ENCODE data around the gene NHEJ1.

DNA sequence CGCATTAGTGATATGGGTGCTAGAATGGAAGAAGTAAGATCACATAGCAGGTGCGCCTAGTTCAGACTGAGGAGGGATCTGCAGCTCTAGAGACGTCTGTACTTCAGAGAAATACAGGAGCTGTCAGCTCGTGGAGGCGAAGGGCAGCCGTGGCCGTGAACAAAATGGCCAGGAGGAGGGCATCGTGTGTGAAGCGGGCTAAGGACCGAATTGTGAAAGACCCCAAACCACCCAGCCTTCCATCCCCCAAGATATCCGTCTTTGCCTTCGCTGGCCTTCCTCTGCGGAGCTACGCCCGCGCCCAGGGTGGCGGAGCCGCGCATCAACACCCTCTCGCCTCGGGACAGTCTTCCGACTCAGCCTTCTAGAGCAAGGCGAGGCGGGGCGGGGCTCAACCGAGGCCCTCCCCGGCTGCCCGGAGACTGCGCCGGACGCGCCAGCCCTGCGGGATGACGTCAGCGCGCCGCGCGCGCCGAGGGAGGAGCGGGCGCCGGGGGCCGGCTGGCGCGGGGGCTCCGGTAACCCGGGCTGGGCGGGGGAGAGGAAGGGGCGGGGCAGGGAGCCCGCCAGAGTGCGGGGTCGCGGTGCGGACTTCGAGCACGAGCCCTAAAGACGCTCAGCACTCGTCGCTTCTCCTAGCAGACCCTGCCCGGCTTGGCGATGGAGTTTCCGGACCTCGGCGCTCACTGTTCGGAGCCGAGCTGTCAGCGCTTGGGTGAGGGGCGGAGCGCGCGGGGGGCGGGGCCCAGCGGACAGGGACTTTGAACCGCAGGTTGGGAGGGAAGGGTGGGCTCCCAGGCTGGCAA lies 45.9 kb upstream of the NHEJ1 start, which contains the start of gene ZFAND2B:
- TF ChIP-seq CTCF (conservative IDR thresholded peaks at IDR 0.05 in 1 of 2, IDR thresholded peaks at IDR 0.05 in 1 of 2; ENCODE audit: low read depth in 1 of 2, low read length in 2 of 2) (no peak), EZH2 (IDR thresholded peaks at IDR 0.05; ENCODE audit: low read length, missing control alignments) (no peak)

All from fibroblast of lung (primary cell).